Measurements from ENCODE around the gene PDE6C. TPM values are rescaled to one million over a fixed set of nuclear protein-coding genes. Genes with fewer than 3 reads are reported as not detected.

PDE6C gene
- total and polyA plus RNA-seq, 2 of the 4 experiments (the other 2 are of a cell fraction), result not detected

DNA sequence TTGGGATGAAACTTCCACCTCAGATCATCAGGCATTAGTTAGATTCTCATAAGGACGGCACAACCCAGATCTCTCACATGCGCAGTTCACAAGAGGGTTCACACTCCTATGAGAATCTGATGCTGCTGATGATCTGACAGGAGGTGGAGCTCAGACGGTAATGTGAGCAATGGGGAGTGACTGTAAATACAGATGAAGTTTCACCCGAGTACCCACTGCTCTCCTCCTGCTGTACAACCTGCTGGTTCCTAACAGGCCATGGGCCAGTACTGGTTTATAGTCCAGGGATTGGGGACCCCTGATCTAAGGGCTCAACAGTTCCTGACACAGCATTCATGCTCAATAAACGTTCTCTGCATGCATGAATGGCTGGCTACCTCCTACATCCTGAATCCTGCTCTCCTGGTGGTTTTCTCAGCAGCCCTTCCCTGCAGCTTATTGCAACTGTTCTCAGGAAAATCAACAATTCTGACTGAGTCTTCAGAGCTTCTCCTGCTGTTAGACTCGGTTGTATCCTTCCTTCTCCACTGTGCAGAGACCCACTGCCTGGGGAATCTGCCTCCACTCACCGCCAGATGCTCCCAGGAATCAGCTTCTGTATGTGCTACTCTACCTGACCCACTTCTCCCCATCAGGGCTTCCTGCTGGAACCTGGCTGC lies 17.4 kb downstream of the PDE6C start:
- no peak overlapping the region for H2AK9ac ChIP-seq (replicated peaks; ENCODE audit: low read depth, low read length, poor library complexity)

More for the DNA sequence above, 17.4 kb downstream of the PDE6C start:
- intact Hi-C loops (cut with micrococcal nuclease) (no loop called here), in situ Hi-C loops (cut with MboI; ENCODE audit: low sequenced_read_pairs) (no loop called here), dilution Hi-C loops (cut with HindIII; ENCODE audit: low sequenced_read_pairs, unreplicated experiment) (no loop called here)
- no peak for ATAC-seq (ENCODE audit: low read depth)
- Histone ChIP-seq H2AK5ac (ENCODE audit: low read depth, low read length) (no peak overlapping the region), H3K9me3 (ENCODE audit: control insufficient read depth, insufficient read depth, low read length) (no peaks in the 10 kb centered on the region), H3K4me1 (ENCODE audit: control insufficient read depth, insufficient read depth, low read length) (no peaks in the 10 kb centered on the region), H3K9me1 (ENCODE audit: insufficient read depth, low read length) (no peaks in the 10 kb centered on the region), H3K27me3 (ENCODE audit: control insufficient read depth, insufficient read depth, low read length) (peaks cover 14% of the 10 kb centered on the region), H2AFZ (replicated peaks; ENCODE audit: low read length, poor library complexity) (no peak overlapping the region), H2BK20ac (ENCODE audit: low read depth, low read length) (no peak overlapping the region), H3K23ac (ENCODE audit: low read depth, low read length) (no peak overlapping the region), H4K91ac (ENCODE audit: insufficient read depth, low read depth, low read length) (no peak overlapping the region), H2BK15ac (ENCODE audit: low read depth, low read length) (no peak overlapping the region), H3K4ac (ENCODE audit: low read depth, low read length) (no peak overlapping the region), H3K14ac (replicated peaks; ENCODE audit: low read depth, low read length) (no peak overlapping the region), H3K79me1 (ENCODE audit: low read depth in 1 of 2, low read length in 2 of 2) (no peaks in the 10 kb centered on the region), H3K56ac (ENCODE audit: extremely low read depth, insufficient read depth, low read length) (no peak overlapping the region), H3K9ac (ENCODE audit: low read depth, low read length) (no peak overlapping the region), H3K36me3 (ENCODE audit: control insufficient read depth, insufficient read depth, low read length) (no peaks in the 10 kb centered on the region), H3K27ac (ENCODE audit: insufficient read depth, low read length) (no peak overlapping the region), H4K5ac (ENCODE audit: low read depth, low read length) (no peak overlapping the region), H3K18ac (ENCODE audit: low read depth, low read length) (no peak overlapping the region), H4K8ac (ENCODE audit: low read depth in 2 of 2, low read length in 2 of 2) (no peak overlapping the region), H3K4me3 (ENCODE audit: insufficient read depth, low read depth, low read length) (no peak overlapping the region), H2BK120ac (ENCODE audit: low read depth, low read length) (no peak overlapping the region), H4K20me1 (ENCODE audit: insufficient read depth, low read length) (no peaks in the 10 kb centered on the region), H2BK5ac (ENCODE audit: low read depth, low read length, poor library complexity, severe bottlenecking) (no peak overlapping the region), H3K4me2 (ENCODE audit: low read depth, low read length) (no peak overlapping the region)
- no CpG with 5 or more reads among the region's 7 CpGs for WGBS, 2 experiments (ENCODE audit: extremely low coverage in 2 of 2, insufficient read length in 1 of 2)
- ChIA-PET CTCF (no interaction called here), POLR2A (ENCODE audit: unreplicated experiment) (no interaction called here)
- TF ChIP-seq RFX5 (IDR thresholded peaks at IDR 0.05; ENCODE audit: low read depth, low read length) (no peak), CEBPB (IDR thresholded peaks at IDR 0.05; ENCODE audit: low read depth, low read length) (no peak), BHLHE40 (IDR thresholded peaks at IDR 0.05; ENCODE audit: low read depth, low read length) (no peak), NFE2L2 (IDR thresholded peaks at IDR 0.05; ENCODE audit: low read depth, low read length) (no peak), CHD1 (IDR thresholded peaks at IDR 0.05; ENCODE audit: low read depth, low read length) (no peak), MAFK (IDR thresholded peaks at IDR 0.05; ENCODE audit: low read depth, low read length) (no peak), SMC3 (IDR thresholded peaks at IDR 0.05; ENCODE audit: low read depth, low read length) (no peak), RCOR1 (IDR thresholded peaks at IDR 0.05; ENCODE audit: insufficient replicate concordance, low read length) (no peak)
- TF ChIP-seq, protein P1, sequence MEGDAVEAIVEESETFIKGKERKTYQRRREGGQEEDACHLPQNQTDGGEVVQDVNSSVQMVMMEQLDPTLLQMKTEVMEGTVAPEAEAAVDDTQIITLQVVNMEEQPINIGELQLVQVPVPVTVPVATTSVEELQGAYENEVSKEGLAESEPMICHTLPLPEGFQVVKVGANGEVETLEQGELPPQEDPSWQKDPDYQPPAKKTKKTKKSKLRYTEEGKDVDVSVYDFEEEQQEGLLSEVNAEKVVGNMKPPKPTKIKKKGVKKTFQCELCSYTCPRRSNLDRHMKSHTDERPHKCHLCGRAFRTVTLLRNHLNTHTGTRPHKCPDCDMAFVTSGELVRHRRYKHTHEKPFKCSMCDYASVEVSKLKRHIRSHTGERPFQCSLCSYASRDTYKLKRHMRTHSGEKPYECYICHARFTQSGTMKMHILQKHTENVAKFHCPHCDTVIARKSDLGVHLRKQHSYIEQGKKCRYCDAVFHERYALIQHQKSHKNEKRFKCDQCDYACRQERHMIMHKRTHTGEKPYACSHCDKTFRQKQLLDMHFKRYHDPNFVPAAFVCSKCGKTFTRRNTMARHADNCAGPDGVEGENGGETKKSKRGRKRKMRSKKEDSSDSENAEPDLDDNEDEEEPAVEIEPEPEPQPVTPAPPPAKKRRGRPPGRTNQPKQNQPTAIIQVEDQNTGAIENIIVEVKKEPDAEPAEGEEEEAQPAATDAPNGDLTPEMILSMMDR (conservative IDR thresholded peaks at IDR 0.05; ENCODE audit: low read depth, low read length), result no peak
- TF ChIP-seq, protein P2, sequence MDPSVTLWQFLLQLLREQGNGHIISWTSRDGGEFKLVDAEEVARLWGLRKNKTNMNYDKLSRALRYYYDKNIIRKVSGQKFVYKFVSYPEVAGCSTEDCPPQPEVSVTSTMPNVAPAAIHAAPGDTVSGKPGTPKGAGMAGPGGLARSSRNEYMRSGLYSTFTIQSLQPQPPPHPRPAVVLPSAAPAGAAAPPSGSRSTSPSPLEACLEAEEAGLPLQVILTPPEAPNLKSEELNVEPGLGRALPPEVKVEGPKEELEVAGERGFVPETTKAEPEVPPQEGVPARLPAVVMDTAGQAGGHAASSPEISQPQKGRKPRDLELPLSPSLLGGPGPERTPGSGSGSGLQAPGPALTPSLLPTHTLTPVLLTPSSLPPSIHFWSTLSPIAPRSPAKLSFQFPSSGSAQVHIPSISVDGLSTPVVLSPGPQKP (IDR thresholded peaks at IDR 0.05; ENCODE audit: borderline replicate concordance, low read depth, low read length), result no peak
- DNase-seq, result no peak
- no TSS peak for BruUV-seq (replicated peaks)
